Cardiac muscle cell (in vitro differentiated cells and primary cell): ENCODE data around the gene ZNF841. TPM values are rescaled to one million over a fixed set of nuclear protein-coding genes. Genes with fewer than 3 reads are reported as not detected.

Source experiments
- DNase-seq, 2 donors: peaks; one replicate each; pipeline versions ENCODE4 v3.0.0 to v3.0.0-alpha.2; 2010 to 2017; ENCODE audit warnings: low read depth in 1 of 2, low spot score in 1 of 2
- H3K27ac ChIP-seq: fragments of 200-600 bp; sonication (generic); 2 replicates; pipeline ENCODE4 v1.5.1; 2016
- H3K27me3 ChIP-seq: fragments of 200-600 bp; sonication (generic); 2 replicates; pipeline ENCODE4 v1.6.0; 2016; ENCODE audit warnings: control low read depth
- H3K36me3 ChIP-seq: fragments of 200-600 bp; sonication (generic); 2 replicates; pipeline ENCODE4 v1.5.1; 2016; ENCODE audit warnings: control low read depth
- H3K4me1 ChIP-seq: fragments of 200-600 bp; sonication (generic); 2 replicates; pipeline ENCODE4 v1.8.1; 2017; ENCODE audit warnings: low read depth, mild to moderate bottlenecking, mixed run types
- H3K4me3 ChIP-seq: fragments of 200-600 bp; sonication (generic); 2 replicates; pipeline ENCODE4 v1.5.1; 2016; ENCODE audit warnings: mild to moderate bottlenecking
- H3K9me3 ChIP-seq: fragments of 200-600 bp; sonication (generic); 2 replicates; pipeline ENCODE4 v1.5.1; 2017; ENCODE audit warnings: low read depth, mild to moderate bottlenecking, control low read depth
- CTCF ChIP-seq: IDR thresholded peaks from 2 replicates; pipeline ENCODE4 v1.5.1; 2012; ENCODE audit warnings: low read depth, mild to moderate bottlenecking, low read length
- polyA plus RNA-seq: library from polyadenylated mRNA; unstranded; fragments of >200 nt; fragmentation: Nextera tagmentation; extraction: Ambion mirVana; gene quantifications from 2 replicates; pipeline ENCODE4 v1.2.1, GENCODE V29; 2016
- total RNA-seq: library from RNA; depleted of rRNA; stranded (reverse); fragments of >200 nt; gene quantifications from 2 replicates; pipeline ENCODE4 v1.2.3, GENCODE V29; 2016

Gene ZNF841
- total RNA-seq (14.4 and 17.7 TPM in 2 replicates), polyA plus RNA-seq (2.9 and 7.7 TPM in 2 replicates)

GRCh38 chr19:52095172-52096014, at the start of gene ZNF841:
ZNF841 (minus strand) TSS chr19:52095765; CDS start chr19:52084801, 10,964 bp downstream.
- no peaks in the 10 kb centered on the region for H3K9me3 ChIP-seq
- DNase-seq = peak; percentile 91 to 97
- peak; percentile 2 for TF ChIP-seq CTCF
- peak within 1 kb of the TSS; percentile 60 for H3K4me3 ChIP-seq
- H3K27ac ChIP-seq = peak within 1 kb of the TSS; percentile 12
- H3K4me1 ChIP-seq = peaks cover 6% of the 10 kb centered on the region
- H3K27me3 ChIP-seq = no peaks in the 10 kb centered on the region
- no peaks in the 10 kb centered on the region for H3K36me3 ChIP-seq

- no peak for DNase-seq
- H3K36me3 ChIP-seq = no peaks in the 10 kb centered on the region
- H3K9me3 ChIP-seq = no peaks in the 10 kb centered on the region
- H3K4me1 ChIP-seq = peaks cover 5% of the 10 kb centered on the region
- no peak overlapping the region for H3K4me3 ChIP-seq
- no peaks in the 10 kb centered on the region for H3K27me3 ChIP-seq
- TF ChIP-seq CTCF = no peak
- H3K27ac ChIP-seq = no peak overlapping the region
Measured at GRCh38 chr19:52142001-52142595, 46.5 kb upstream of the ZNF841 start.

- no peak for TF ChIP-seq CTCF
- H3K4me3 ChIP-seq = no peak overlapping the region
- peaks cover 5% of the 10 kb centered on the region for H3K4me1 ChIP-seq
- H3K27ac ChIP-seq = no peak overlapping the region
- DNase-seq = no peak
- no peaks in the 10 kb centered on the region for H3K36me3 ChIP-seq
- H3K27me3 ChIP-seq = no peaks in the 10 kb centered on the region
- no peaks in the 10 kb centered on the region for H3K9me3 ChIP-seq
Measured at GRCh38 chr19:52141203-52141602, 45.6 kb upstream of the ZNF841 start.

- Histone ChIP-seq H3K9me3 (no peaks in the 10 kb centered on the region), H3K4me3 (peak overlapping the region; percentile 10), H3K27ac (peak overlapping the region; percentile 31), H3K36me3 (no peaks in the 10 kb centered on the region), H3K4me1 (peaks cover 5% of the 10 kb centered on the region), H3K27me3 (no peaks in the 10 kb centered on the region)
- no peak for TF ChIP-seq CTCF
- no peak for DNase-seq
Measured at GRCh38 chr19:52140032-52140710, 44.6 kb upstream of the ZNF841 start.

GRCh38 chr19:52139252-52140031, 43.9 kb upstream of the ZNF841 start, which contains the start of gene ZNF616:
ZNF616 (minus strand) TSS chr19:52139938; CDS start chr19:52130512, 9,426 bp downstream.
- Histone ChIP-seq H3K27me3 (no peaks in the 10 kb centered on the region), H3K4me1 (peaks cover 5% of the 10 kb centered on the region), H3K4me3 (peak within 1 kb of the TSS; percentile 79), H3K9me3 (no peaks in the 10 kb centered on the region), H3K36me3 (no peaks in the 10 kb centered on the region), H3K27ac (peak within 1 kb of the TSS; percentile 93)
- TF ChIP-seq CTCF = peak; percentile 77
- DNase-seq = peak; percentile 98
